ENCODE results near the gene ADGRG4.

DNA sequence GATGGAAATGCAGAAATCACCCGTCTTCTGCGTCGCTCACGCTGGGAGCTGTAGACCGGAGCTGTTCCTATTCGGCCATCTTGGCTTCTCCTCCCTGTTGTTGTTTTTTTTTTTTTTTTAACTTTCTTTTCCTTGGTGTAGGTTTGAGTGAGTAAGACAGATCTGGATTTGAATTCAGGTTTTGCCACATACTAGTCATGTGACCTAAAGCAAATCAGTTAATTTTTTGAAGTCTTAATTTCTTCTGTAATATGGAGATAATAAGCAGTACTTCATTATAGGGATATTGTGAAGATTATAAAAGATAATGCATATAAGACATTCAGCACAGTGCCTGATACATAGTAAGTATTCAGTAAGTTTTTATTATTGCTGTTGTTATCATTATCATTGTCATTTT lies 145.4 kb downstream of the ADGRG4 start:
- no peak for TF ChIP-seq FOXP2 (optimal IDR thresholded peaks at IDR 0.05; ENCODE audit: control extremely low read depth, extremely low read length, insufficient read depth)
- no peak for TF ChIP-seq EZH2 (IDR thresholded peaks at IDR 0.05)
- no peak for TF ChIP-seq POLR2AphosphoS5 (IDR thresholded peaks at IDR 0.05; ENCODE audit: borderline replicate concordance, low read depth, low read length)
